Body of pancreas (tissue), 4 donors: ENCODE measurements around the gene PDE4D. TPM values are rescaled to one million over a fixed set of nuclear protein-coding genes. Genes with fewer than 3 reads are reported as not detected.

ENCODE experiments used
- ATAC-seq: fragments of 150-250 bp; one replicate; pipeline ENCODE4 v1.9.1; 2016
- DNase-seq, 4 donors: peaks; one replicate each; pipeline ENCODE4 v3.0.0-alpha.2; 2019
- H3K27ac ChIP-seq, 4 donors: fragments of 200-600 bp; sonication (generic); 1 replicate in 3 of 4; 2 replicates in 1 of 4; pipeline versions ENCODE4 v1.5.1 to v1.6.1; 2016 to 2019; ENCODE audit warnings: mild to moderate bottlenecking in 1 of 4, mixed read lengths in 1 of 4, moderate library complexity in 1 of 4
- H3K27me3 ChIP-seq, 2 donors: fragments of 200-600 bp; sonication (generic); one replicate each; pipeline ENCODE4 v1.6.0; 2016; ENCODE audit warnings: mild to moderate bottlenecking in 1 of 2
- H3K36me3 ChIP-seq, 2 donors: fragments of 200-600 bp; sonication (generic); replicated peaks in 1 of 2; 2 replicates each; pipeline ENCODE4 v1.5.1; 2016; ENCODE audit warnings: low read depth in 2 of 2; ENCODE audit not compliant: insufficient read depth in 1 of 2
- H3K4me1 ChIP-seq: fragments of 200-600 bp; sonication (generic); one replicate; pipeline ENCODE4 v1.6.0; 2016
- H3K4me3 ChIP-seq, 2 donors: fragments of 200-600 bp; sonication (generic); 1 replicate in 1 of 2; 2 replicates in 1 of 2; pipeline ENCODE4 v1.5.1; 2016 to 2019
- H3K9me3 ChIP-seq, 3 donors: fragments of 200-600 bp; sonication (generic); 1 replicate in 2 of 3; 2 replicates in 1 of 3; pipeline ENCODE4 v1.5.1; 2016
- POLR2A ChIP-seq, 3 donors: fragments of 450-650 bp; IDR thresholded peaks; one replicate each; pipeline ENCODE4 v1.6.1; 2016; ENCODE audit warnings: antibody characterized with exemption in 3 of 3, mild to moderate bottlenecking in 2 of 3
- WGBS, 2 donors: methylation state at CpG; one replicate each; pipeline ENCODE4 v1.1.5; 2017; 5-methylcytosine and 5-hydroxymethylcytosine counted together
- intact Hi-C: fragments of 100-400 bp; cut with DNase I; formaldehyde crosslinking; loops from one replicate; pipeline ENCODE4 v1.15.1; 2023
- total RNA-seq, 2 donors: library from RNA; depleted of rRNA; stranded (reverse); fragments of >200 nt; gene quantifications; one replicate each; pipeline ENCODE4 v1.1.0, GENCODE V29; 2016
- TF ChIP-seq, protein P1 (sequence below), 7 experiments: fragments of 450-650 bp in 4 of 7; fragments of 200-600 bp in 3 of 7; sonication (generic) in 3 of 7; IDR thresholded peaks; one replicate each; pipeline ENCODE4 v1.5.1; 2016 to 2019; ENCODE audit warnings: antibody characterized with exemption in 7 of 7

PDE4D gene
- total RNA-seq, 2 donors from 2014 or later, result 8.6 to 9.2 TPM

DNA sequence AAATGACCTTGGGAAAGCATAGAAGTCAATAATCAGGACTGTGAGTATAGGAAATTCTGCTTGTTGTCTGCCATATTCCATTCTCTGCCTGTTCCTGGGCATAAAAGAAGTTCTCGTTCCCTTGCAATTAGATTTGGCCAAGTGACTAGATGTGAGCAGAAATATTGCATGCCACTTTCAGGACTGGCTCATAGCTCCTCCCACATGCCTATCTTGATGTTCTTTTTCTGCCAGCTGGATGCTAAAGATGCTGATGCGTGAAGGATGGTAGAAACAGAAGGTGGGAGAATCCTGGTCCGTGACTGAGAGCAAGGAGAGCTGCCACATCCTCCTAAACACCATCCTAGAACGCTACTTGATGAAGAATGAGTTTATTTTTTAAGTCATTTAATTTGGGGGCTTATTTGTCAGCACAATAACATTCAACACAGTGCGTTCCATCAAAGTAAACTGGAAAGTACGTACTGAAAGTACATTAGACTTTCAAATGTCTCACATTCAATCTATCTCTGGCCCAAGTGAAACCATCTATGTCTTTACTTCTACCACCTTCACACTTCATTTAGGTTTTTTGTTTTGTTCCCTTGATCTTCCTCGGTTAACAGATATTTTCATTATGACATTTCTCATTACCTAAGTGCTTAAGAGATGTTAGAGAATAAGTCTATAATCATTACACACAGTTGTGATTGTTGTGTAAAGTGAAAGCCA lies 662.1 kb downstream of the PDE4D start:
- Histone ChIP-seq H3K4me1 (no peaks in the 10 kb centered on the region), H3K27me3 (no peaks in the 10 kb centered on the region), H3K4me3 (no peak overlapping the region), H3K36me3 (no peaks in the 10 kb centered on the region), H3K27ac (no peak overlapping the region), H3K9me3 (no peaks in the 10 kb centered on the region)
- ATAC-seq (no peak), DNase-seq (no peak)
- TF ChIP-seq, protein P1, sequence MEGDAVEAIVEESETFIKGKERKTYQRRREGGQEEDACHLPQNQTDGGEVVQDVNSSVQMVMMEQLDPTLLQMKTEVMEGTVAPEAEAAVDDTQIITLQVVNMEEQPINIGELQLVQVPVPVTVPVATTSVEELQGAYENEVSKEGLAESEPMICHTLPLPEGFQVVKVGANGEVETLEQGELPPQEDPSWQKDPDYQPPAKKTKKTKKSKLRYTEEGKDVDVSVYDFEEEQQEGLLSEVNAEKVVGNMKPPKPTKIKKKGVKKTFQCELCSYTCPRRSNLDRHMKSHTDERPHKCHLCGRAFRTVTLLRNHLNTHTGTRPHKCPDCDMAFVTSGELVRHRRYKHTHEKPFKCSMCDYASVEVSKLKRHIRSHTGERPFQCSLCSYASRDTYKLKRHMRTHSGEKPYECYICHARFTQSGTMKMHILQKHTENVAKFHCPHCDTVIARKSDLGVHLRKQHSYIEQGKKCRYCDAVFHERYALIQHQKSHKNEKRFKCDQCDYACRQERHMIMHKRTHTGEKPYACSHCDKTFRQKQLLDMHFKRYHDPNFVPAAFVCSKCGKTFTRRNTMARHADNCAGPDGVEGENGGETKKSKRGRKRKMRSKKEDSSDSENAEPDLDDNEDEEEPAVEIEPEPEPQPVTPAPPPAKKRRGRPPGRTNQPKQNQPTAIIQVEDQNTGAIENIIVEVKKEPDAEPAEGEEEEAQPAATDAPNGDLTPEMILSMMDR (IDR thresholded peaks at IDR 0.05), result no peak
- no peak for TF ChIP-seq POLR2A (IDR thresholded peaks at IDR 0.05)
- intact Hi-C loops, result no loop called here
- WGBS, 2 donors, result 69 to 87% methylated on average over 7 of the region's 7 CpGs

DNA sequence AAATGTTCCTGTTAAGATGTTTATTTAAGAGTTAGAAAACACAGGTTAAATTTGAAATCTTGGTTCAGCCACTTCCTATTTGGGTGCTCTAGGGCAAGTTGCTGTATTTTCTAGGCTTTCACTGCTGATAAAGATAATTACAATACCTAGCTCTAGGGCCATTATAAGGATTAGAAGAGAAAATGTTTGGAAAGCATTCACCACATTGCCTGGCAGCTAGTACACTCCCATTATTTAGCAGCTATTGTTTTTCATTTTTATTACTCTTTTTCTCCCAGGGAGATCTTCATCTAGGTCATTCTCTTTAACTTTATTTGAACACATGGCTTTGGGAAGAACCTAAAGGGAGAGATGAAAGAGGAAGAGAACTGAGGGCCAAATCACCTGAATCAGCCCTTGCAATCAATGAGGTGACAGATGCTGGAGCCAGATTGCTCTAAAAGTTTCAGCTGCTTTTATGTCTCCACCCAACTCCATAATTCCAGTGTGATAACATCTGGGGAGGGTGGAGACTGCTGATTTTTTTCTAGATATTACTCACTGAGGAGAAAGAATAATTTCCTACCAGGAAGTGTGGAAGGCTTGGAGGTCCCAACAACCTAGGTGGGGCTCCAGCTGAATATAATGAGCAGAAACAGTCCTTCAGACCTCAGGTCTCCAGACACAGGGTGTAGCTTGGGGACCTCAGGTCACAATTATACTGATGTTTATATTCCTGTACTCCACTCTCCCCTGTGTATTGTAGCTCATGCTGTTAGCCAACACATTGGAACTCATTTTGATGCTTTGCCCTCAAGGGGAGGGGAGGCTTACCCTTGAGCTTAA lies 670.6 kb downstream of the PDE4D start:
- DNase-seq (no peak), ATAC-seq (no peak)
- H3K27me3 ChIP-seq, result no peaks in the 10 kb centered on the region
- no peak overlapping the region for H3K4me3 ChIP-seq
- TF ChIP-seq, protein P1 (IDR thresholded peaks at IDR 0.05), result no peak
- no peak for TF ChIP-seq POLR2A (IDR thresholded peaks at IDR 0.05)
- intact Hi-C loops, result no loop called here
- H3K36me3 ChIP-seq, result no peaks in the 10 kb centered on the region
- no peak overlapping the region for H3K27ac ChIP-seq
- H3K9me3 ChIP-seq, result no peaks in the 10 kb centered on the region
- peaks cover 2% of the 10 kb centered on the region for H3K4me1 ChIP-seq

DNA sequence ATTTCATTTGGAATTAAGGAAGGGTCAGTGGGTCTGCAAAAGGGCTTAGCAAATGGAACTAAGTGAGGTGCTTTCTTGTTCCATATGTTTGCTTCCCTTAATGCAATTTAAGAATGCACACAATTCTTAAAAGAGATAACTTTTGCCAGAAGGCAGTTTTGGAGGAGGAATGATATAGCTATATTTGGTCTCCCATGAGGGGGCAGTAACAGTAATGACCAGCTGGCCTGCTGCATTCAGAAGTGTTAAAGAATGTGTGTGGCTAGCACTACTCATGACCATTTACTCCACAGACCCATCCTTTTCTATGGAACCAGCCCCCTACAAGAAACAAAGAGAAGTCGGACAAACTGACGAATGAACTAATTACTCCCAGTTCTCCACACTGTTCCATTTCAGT lies 671.8 kb downstream of the PDE4D start:
- intact Hi-C loops, result no loop called here
- Histone ChIP-seq H3K4me3 (no peak overlapping the region), H3K9me3 (no peaks in the 10 kb centered on the region), H3K27me3 (no peaks in the 10 kb centered on the region), H3K4me1 (peaks cover 13% of the 10 kb centered on the region), H3K36me3 (no peaks in the 10 kb centered on the region), H3K27ac (no peak overlapping the region)
- 90 to 100% methylated on average over 2 of the region's 2 CpGs for WGBS, 2 donors
- ATAC-seq, result no peak
- no peak for DNase-seq
- TF ChIP-seq, protein P1 (IDR thresholded peaks at IDR 0.05), result no peak
- TF ChIP-seq POLR2A (IDR thresholded peaks at IDR 0.05), result no peak

DNA sequence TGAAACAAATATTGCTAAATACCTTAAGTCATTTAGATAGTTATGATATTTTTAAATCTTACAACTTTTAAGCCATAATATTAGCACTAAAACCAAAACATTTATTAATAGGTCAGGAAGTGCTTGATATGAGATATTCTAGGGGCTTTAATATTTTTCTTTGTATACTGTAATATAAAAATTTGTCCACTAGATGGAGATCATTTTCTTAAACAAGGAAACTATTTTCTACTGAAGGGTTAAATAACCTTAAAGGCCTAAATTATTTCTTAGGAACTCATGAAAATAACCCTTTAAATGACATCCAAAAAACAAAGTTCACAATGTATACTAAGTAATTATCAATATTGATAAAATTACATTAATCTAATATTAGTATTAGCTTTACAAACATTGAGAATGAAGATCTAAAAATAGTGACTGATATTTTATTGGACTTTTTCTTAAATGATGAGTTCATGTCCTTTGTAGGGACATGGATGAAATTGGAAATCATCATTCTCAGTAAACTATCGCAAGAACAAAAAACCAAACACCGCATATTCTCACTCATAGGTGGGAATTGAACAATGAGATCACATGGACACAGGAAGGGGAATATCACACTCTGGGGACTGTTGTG lies 675.0 kb downstream of the PDE4D start:
- no peak for DNase-seq
- intact Hi-C loops, result no loop called here
- no peaks in the 10 kb centered on the region for H3K36me3 ChIP-seq
- no peaks in the 10 kb centered on the region for H3K27me3 ChIP-seq
- no peak overlapping the region for H3K27ac ChIP-seq
- 95% methylated on average over 2 of the region's 2 CpGs for WGBS, 2 donors
- H3K9me3 ChIP-seq, result no peaks in the 10 kb centered on the region
- H3K4me3 ChIP-seq, result no peak overlapping the region
- H3K4me1 ChIP-seq, result peaks cover 20% of the 10 kb centered on the region
- ATAC-seq, result no peak
- TF ChIP-seq, protein P1 (IDR thresholded peaks at IDR 0.05), result peak in 6 of 7 experiments; percentile 17 to 55 (median 42)
- TF ChIP-seq POLR2A (IDR thresholded peaks at IDR 0.05), result no peak
